GM23338 (cell line): ENCODE data around the gene PDRG1. TPM values are rescaled to one million over a fixed set of nuclear protein-coding genes. Genes with fewer than 3 reads are reported as not detected.

ENCODE experiments used
- ATAC-seq: fragments of 200-7000 bp; cut with Tn5 transposase; 3 replicates; pipeline ENCODE4 v1.9.1; 2020
- DNase-seq: peaks from one replicate; pipeline ENCODE4 v3.0.0-alpha.2; 2015; ENCODE audit warnings: low spot score
- H2AFZ ChIP-seq: fragments of 200-600 bp; sonication (generic); 2 replicates; pipeline ENCODE4 v1.8.0; 2016; ENCODE audit warnings: antibody characterized with exemption, mild to moderate bottlenecking, moderate library complexity
- H3F3A ChIP-seq: fragments of 200-600 bp; sonication (generic); replicated peaks from 2 replicates; pipeline ENCODE4 v1.8.0; 2017; ENCODE audit warnings: antibody characterized with exemption, mixed run types, low read depth
- H3K27ac ChIP-seq: fragments of 200-600 bp; sonication (generic); 2 replicates; pipeline ENCODE4 v1.6.1; 2016; ENCODE audit warnings: low read depth
- H3K27me3 ChIP-seq: fragments of 200-600 bp; sonication (generic); 2 replicates; pipeline ENCODE4 v1.8.0; 2016; ENCODE audit warnings: mild to moderate bottlenecking, mixed run types, moderate library complexity; ENCODE audit not compliant: insufficient read depth
- H3K36me3 ChIP-seq: fragments of 200-600 bp; sonication (generic); 2 replicates; pipeline ENCODE4 v1.8.0; 2016; ENCODE audit warnings: mild to moderate bottlenecking; ENCODE audit not compliant: insufficient read depth
- H3K4me1 ChIP-seq: fragments of 200-600 bp; sonication (generic); 2 replicates; pipeline ENCODE4 v1.8.0; 2016; ENCODE audit warnings: mild to moderate bottlenecking, moderate library complexity; ENCODE audit not compliant: insufficient read depth
- H3K4me2 ChIP-seq: fragments of 200-600 bp; sonication (generic); 2 replicates; pipeline ENCODE4 v1.7.1; 2017; ENCODE audit warnings: mixed run types
- H3K4me3 ChIP-seq: fragments of 200-600 bp; sonication (generic); 2 replicates; pipeline ENCODE4 v1.6.1; 2016; ENCODE audit warnings: mixed run types
- H3K79me2 ChIP-seq: fragments of 200-600 bp; sonication (generic); replicated peaks from 2 replicates; pipeline ENCODE4 v1.8.0; 2017; ENCODE audit warnings: mild to moderate bottlenecking; ENCODE audit not compliant: insufficient read depth
- H3K9me2 ChIP-seq: fragments of 200-600 bp; sonication (generic); 2 replicates; pipeline ENCODE4 v1.8.0; 2017; ENCODE audit not compliant: insufficient read depth
- H4K20me1 ChIP-seq: fragments of 200-600 bp; sonication (generic); replicated peaks from 2 replicates; pipeline ENCODE4 v1.8.0; 2017; ENCODE audit warnings: mild to moderate bottlenecking; ENCODE audit not compliant: insufficient read depth
- H3K27ac Mint-ChIP-seq: 2 replicates; pipeline ENCODE4 v1.8.0; 2020; ENCODE audit warnings: inconsistent platforms, mild to moderate bottlenecking, moderate library complexity, mixed read lengths
- H3K27me3 Mint-ChIP-seq: 3 replicates; pipeline ENCODE4 v1.8.0; 2022; ENCODE audit warnings: low read depth, mild to moderate bottlenecking, moderate library complexity, mixed read lengths, inconsistent platforms; ENCODE audit not compliant: insufficient read depth, poor library complexity
- H3K36me3 Mint-ChIP-seq: 3 replicates; pipeline ENCODE4 v1.8.0; 2021; ENCODE audit warnings: low read depth, mild to moderate bottlenecking, inconsistent platforms, moderate library complexity, mixed read lengths
- H3K4me1 Mint-ChIP-seq: 3 replicates; pipeline ENCODE4 v1.8.0; 2020; ENCODE audit warnings: mild to moderate bottlenecking, inconsistent platforms, mixed read lengths
- H3K4me3 Mint-ChIP-seq: 3 replicates; pipeline ENCODE4 v1.8.0; 2021; ENCODE audit warnings: moderate library complexity, mild to moderate bottlenecking, inconsistent platforms, mixed read lengths
- H3K9me3 Mint-ChIP-seq: 3 replicates; pipeline ENCODE4 v1.8.0; 2020; ENCODE audit warnings: moderate library complexity, mild to moderate bottlenecking, inconsistent platforms, mixed read lengths
- CREB1 ChIP-seq: fragments of 250-450 bp; sonication (Bioruptor Pico); IDR thresholded peaks from 2 replicates; pipeline ENCODE4 v1.5.0; 2020; ENCODE audit warnings: low read depth, mild to moderate bottlenecking, moderate library complexity
- EZH2 ChIP-seq: fragments of 200-600 bp; sonication (generic); IDR thresholded peaks from one replicate; pipeline ENCODE4 v1.8.0; 2017; ENCODE audit warnings: antibody characterized with exemption, mild to moderate bottlenecking, low read depth; ENCODE audit not compliant: unreplicated experiment
- EZH2phosphoT487 ChIP-seq: fragments of 200-600 bp; sonication (generic); IDR thresholded peaks from one replicate; pipeline ENCODE4 v1.8.1; 2018; ENCODE audit warnings: antibody characterized with exemption; ENCODE audit not compliant: unreplicated experiment
- JUNB ChIP-seq: IDR thresholded peaks from one replicate; pipeline ENCODE4 v1.6.1; 2016; ENCODE audit warnings: antibody characterized with exemption; ENCODE audit not compliant: unreplicated experiment
- NANOG ChIP-seq: IDR thresholded peaks from 2 replicates; pipeline ENCODE4 v1.6.1; 2016; ENCODE audit warnings: antibody characterized with exemption, borderline replicate concordance
- POLR2AphosphoS5 ChIP-seq: IDR thresholded peaks from 2 replicates; pipeline ENCODE4 v1.6.1; 2016; ENCODE audit warnings: antibody characterized with exemption, low read depth
- STAT1 ChIP-seq: IDR thresholded peaks from one replicate; pipeline ENCODE4 v1.6.1; 2016; ENCODE audit warnings: antibody characterized with exemption; ENCODE audit not compliant: unreplicated experiment
- ZNF114 ChIP-seq: fragments of 250-450 bp; sonication (Bioruptor Pico); IDR thresholded peaks from 2 replicates; pipeline ENCODE4 v1.5.0; 2020; ENCODE audit warnings: mild to moderate bottlenecking, moderate library complexity
- ZNF331 ChIP-seq: fragments of 250-450 bp; sonication (Bioruptor Pico); IDR thresholded peaks from 2 replicates; pipeline ENCODE4 v1.5.0; 2020; ENCODE audit warnings: low read depth, mild to moderate bottlenecking, moderate library complexity
- polyA plus RNA-seq: library from polyadenylated mRNA; unstranded; fragments of >200 nt; fragmentation: Nextera tagmentation; extraction: Ambion mirVana; gene quantifications from 2 replicates; pipeline ENCODE4 v1.2.1, GENCODE V29; 2016
- total RNA-seq: library from RNA; depleted of rRNA; stranded (reverse); fragments of >200 nt; shearing (Covaris generic); gene quantifications from 2 replicates; pipeline ENCODE4 v1.2.3, GENCODE V29; 2014
- TF ChIP-seq, protein P1 (sequence below): IDR thresholded peaks from one replicate; pipeline ENCODE4 v1.6.1; 2018; ENCODE audit warnings: antibody characterized with exemption; ENCODE audit not compliant: unreplicated experiment
- TF ChIP-seq, protein P2 (sequence below): IDR thresholded peaks from 2 replicates; pipeline ENCODE4 v1.6.1; 2016; ENCODE audit warnings: antibody characterized with exemption
- TF ChIP-seq, protein P3 (sequence below), 2 experiments: fragments of 200-600 bp in 1 of 2; sonication (generic) in 1 of 2; conservative IDR thresholded peaks; 2 replicates each; pipeline versions ENCODE4 v1.5.1 to v1.6.1; 2016 to 2017; ENCODE audit warnings: antibody characterized with exemption in 2 of 2, low read depth in 2 of 2, mild to moderate bottlenecking in 2 of 2, moderate library complexity in 1 of 2
- TF ChIP-seq, protein P4 (sequence below): fragments of 250-450 bp; sonication (Bioruptor Pico); IDR thresholded peaks from 2 replicates; pipeline ENCODE4 v1.5.0; 2020; ENCODE audit warnings: mild to moderate bottlenecking, moderate library complexity

Gene PDRG1
- total and polyA plus RNA-seq, 2 experiments from 2014 or later, result 10.5 to 27.8 TPM

DNA sequence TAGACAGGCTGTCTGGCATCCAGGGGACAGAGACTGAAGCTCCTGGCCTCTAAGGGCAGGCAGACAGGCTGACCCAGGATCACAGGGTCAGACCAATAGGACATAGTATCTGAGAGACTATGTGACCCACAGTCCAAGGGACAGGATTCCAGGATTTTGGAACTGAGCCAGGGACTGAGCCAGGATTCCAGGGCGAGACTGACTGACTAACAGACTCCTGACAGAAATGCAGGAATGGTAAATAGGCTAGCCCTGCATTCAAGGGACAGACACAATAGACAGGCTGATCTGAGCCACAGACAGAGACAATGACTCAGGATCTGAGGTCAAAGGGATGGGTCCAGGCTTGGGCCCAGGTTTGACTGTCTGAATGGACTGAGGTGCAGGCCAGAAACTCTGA is 35.9 kb upstream of the PDRG1 start:
- Histone ChIP-seq H3K4me2 (no peak overlapping the region), H3K27me3 (peaks cover 3% of the 10 kb centered on the region; the same call in 1 of the 2 replicates), H3K27ac (no peak overlapping the region), H2AFZ (no peak overlapping the region), H3K9me2 (no peaks in the 10 kb centered on the region), H3K36me3 (no peaks in the 10 kb centered on the region), H3F3A (no peaks in the 10 kb centered on the region), H3K4me1 (no peaks in the 10 kb centered on the region), H4K20me1 (peaks cover 11% of the 10 kb centered on the region; the same call in 1 of the 2 replicates), H3K4me3 (no peak overlapping the region), H3K79me2 (no peaks in the 10 kb centered on the region)
- ATAC-seq (peak; percentile 40; the same call in 2 of the 3 replicates), DNase-seq (peak; percentile 37)
- no peak overlapping the region for H3K4me3 Mint-ChIP-seq
- H3K27me3 Mint-ChIP-seq, result peaks cover 5% of the 10 kb centered on the region
- H3K9me3 Mint-ChIP-seq, result peaks cover 4% of the 10 kb centered on the region; the same call in 2 of the 3 replicates
- TF ChIP-seq CREB1 (CRISPR knock-in tag) (no peak), EZH2 (no peak), STAT1 (no peak), POLR2AphosphoS5 (no peak), ZNF331 (CRISPR knock-in tag) (no peak), ZNF114 (no peak), EZH2phosphoT487 (no peak), JUNB (no peak), NANOG (no peak)
- TF ChIP-seq, protein P1, sequence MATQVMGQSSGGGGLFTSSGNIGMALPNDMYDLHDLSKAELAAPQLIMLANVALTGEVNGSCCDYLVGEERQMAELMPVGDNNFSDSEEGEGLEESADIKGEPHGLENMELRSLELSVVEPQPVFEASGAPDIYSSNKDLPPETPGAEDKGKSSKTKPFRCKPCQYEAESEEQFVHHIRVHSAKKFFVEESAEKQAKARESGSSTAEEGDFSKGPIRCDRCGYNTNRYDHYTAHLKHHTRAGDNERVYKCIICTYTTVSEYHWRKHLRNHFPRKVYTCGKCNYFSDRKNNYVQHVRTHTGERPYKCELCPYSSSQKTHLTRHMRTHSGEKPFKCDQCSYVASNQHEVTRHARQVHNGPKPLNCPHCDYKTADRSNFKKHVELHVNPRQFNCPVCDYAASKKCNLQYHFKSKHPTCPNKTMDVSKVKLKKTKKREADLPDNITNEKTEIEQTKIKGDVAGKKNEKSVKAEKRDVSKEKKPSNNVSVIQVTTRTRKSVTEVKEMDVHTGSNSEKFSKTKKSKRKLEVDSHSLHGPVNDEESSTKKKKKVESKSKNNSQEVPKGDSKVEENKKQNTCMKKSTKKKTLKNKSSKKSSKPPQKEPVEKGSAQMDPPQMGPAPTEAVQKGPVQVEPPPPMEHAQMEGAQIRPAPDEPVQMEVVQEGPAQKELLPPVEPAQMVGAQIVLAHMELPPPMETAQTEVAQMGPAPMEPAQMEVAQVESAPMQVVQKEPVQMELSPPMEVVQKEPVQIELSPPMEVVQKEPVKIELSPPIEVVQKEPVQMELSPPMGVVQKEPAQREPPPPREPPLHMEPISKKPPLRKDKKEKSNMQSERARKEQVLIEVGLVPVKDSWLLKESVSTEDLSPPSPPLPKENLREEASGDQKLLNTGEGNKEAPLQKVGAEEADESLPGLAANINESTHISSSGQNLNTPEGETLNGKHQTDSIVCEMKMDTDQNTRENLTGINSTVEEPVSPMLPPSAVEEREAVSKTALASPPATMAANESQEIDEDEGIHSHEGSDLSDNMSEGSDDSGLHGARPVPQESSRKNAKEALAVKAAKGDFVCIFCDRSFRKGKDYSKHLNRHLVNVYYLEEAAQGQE, result no peak
- TF ChIP-seq, protein P2, sequence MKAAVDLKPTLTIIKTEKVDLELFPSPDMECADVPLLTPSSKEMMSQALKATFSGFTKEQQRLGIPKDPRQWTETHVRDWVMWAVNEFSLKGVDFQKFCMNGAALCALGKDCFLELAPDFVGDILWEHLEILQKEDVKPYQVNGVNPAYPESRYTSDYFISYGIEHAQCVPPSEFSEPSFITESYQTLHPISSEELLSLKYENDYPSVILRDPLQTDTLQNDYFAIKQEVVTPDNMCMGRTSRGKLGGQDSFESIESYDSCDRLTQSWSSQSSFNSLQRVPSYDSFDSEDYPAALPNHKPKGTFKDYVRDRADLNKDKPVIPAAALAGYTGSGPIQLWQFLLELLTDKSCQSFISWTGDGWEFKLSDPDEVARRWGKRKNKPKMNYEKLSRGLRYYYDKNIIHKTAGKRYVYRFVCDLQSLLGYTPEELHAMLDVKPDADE, result no peak
- TF ChIP-seq, protein P3, sequence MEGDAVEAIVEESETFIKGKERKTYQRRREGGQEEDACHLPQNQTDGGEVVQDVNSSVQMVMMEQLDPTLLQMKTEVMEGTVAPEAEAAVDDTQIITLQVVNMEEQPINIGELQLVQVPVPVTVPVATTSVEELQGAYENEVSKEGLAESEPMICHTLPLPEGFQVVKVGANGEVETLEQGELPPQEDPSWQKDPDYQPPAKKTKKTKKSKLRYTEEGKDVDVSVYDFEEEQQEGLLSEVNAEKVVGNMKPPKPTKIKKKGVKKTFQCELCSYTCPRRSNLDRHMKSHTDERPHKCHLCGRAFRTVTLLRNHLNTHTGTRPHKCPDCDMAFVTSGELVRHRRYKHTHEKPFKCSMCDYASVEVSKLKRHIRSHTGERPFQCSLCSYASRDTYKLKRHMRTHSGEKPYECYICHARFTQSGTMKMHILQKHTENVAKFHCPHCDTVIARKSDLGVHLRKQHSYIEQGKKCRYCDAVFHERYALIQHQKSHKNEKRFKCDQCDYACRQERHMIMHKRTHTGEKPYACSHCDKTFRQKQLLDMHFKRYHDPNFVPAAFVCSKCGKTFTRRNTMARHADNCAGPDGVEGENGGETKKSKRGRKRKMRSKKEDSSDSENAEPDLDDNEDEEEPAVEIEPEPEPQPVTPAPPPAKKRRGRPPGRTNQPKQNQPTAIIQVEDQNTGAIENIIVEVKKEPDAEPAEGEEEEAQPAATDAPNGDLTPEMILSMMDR (conservative IDR thresholded peaks at IDR 0.05; ENCODE audit: low read depth in 2 of 2), result no peak
- TF ChIP-seq, protein P4, sequence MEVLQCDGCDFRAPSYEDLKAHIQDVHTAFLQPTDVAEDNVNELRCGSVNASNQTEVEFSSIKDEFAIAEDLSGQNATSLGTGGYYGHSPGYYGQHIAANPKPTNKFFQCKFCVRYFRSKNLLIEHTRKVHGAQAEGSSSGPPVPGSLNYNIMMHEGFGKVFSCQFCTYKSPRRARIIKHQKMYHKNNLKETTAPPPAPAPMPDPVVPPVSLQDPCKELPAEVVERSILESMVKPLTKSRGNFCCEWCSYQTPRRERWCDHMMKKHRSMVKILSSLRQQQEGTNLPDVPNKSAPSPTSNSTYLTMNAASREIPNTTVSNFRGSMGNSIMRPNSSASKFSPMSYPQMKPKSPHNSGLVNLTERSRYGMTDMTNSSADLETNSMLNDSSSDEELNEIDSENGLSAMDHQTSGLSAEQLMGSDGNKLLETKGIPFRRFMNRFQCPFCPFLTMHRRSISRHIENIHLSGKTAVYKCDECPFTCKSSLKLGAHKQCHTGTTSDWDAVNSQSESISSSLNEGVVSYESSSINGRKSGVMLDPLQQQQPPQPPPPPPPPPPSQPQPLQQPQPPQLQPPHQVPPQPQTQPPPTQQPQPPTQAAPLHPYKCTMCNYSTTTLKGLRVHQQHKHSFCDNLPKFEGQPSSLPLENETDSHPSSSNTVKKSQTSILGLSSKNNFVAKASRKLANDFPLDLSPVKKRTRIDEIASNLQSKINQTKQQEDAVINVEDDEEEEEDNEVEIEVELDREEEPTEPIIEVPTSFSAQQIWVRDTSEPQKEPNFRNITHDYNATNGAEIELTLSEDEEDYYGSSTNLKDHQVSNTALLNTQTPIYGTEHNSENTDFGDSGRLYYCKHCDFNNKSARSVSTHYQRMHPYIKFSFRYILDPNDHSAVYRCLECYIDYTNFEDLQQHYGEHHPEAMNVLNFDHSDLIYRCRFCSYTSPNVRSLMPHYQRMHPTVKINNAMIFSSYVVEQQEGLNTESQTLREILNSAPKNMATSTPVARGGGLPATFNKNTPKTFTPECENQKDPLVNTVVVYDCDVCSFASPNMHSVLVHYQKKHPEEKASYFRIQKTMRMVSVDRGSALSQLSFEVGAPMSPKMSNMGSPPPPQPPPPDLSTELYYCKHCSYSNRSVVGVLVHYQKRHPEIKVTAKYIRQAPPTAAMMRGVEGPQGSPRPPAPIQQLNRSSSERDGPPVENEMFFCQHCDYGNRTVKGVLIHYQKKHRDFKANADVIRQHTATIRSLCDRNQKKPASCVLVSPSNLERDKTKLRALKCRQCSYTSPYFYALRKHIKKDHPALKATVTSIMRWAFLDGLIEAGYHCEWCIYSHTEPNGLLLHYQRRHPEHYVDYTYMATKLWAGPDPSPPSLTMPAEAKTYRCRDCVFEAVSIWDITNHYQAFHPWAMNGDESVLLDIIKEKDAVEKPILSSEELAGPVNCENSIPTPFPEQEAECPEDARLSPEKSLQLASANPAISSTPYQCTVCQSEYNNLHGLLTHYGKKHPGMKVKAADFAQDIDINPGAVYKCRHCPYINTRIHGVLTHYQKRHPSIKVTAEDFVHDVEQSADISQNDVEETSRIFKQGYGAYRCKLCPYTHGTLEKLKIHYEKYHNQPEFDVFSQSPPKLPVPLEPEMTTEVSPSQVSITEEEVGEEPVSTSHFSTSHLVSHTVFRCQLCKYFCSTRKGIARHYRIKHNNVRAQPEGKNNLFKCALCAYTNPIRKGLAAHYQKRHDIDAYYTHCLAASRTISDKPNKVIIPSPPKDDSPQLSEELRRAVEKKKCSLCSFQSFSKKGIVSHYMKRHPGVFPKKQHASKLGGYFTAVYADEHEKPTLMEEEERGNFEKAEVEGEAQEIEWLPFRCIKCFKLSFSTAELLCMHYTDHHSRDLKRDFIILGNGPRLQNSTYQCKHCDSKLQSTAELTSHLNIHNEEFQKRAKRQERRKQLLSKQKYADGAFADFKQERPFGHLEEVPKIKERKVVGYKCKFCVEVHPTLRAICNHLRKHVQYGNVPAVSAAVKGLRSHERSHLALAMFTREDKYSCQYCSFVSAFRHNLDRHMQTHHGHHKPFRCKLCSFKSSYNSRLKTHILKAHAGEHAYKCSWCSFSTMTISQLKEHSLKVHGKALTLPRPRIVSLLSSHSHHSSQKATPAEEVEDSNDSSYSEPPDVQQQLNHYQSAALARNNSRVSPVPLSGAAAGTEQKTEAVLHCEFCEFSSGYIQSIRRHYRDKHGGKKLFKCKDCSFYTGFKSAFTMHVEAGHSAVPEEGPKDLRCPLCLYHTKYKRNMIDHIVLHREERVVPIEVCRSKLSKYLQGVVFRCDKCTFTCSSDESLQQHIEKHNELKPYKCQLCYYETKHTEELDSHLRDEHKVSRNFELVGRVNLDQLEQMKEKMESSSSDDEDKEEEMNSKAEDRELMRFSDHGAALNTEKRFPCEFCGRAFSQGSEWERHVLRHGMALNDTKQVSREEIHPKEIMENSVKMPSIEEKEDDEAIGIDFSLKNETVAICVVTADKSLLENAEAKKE, result no peak
- peak overlapping the region; percentile 62; the same call in 1 of the 2 replicates for H3K27ac Mint-ChIP-seq
- no peaks in the 10 kb centered on the region for H3K4me1 Mint-ChIP-seq
- H3K36me3 Mint-ChIP-seq, result no peaks in the 10 kb centered on the region; the same call in 2 of the 3 replicates
